ENCODE results near the gene WEE2.
"Not testable (repeated sequence)": the region's sequence is repeated elsewhere in the genome, so short reads cannot be mapped to it uniquely, and the experiment has no call there.

The WEE2 gene

DNA sequence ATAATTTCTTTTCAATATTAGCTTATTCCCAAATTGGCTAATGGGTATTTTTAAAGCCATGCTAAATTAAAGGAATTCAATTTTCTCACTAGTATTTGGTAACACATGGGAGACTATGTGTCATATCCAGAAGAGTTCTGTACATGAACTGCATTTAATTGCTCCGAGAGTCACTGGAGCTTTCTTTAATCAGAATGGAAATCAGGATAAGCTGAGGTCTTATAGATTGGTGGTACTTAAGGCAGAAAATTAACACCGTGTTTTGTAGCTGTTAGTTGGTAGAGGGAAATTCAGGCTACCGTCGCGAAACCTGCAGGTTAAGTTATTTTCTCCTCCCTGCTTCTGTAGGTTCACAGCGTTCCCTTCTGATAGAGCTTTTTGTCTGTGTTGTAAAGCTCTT is at the start of gene WEE2:
WEE2 (plus strand) TSS at position 3 of the 400 bp plus-strand sequence. CDS start 406 bp downstream, outside the sequence.
- DNase-seq, result no peak

DNA sequence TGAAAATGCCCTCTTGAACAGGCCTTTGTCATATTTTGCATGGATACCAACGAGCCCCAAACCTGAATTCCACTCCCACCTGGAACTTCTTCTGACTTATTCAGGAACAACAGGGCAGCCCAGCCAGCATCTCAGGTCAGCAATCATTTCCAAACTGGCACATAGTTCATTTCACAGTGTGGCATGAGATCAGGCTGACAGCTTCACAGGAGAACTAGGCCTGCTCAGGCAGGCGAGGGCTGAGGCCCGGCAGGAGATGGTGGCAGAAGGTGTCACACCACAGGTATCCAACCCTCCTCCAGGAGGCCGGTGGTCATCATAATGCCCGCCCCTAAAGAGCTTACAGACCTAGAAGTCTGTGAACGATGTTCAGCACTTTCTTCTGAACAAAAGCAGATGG is 48.7 kb upstream of the WEE2 start:
- peak in 1 of 14 donors; percentile 88 for DNase-seq

DNA sequence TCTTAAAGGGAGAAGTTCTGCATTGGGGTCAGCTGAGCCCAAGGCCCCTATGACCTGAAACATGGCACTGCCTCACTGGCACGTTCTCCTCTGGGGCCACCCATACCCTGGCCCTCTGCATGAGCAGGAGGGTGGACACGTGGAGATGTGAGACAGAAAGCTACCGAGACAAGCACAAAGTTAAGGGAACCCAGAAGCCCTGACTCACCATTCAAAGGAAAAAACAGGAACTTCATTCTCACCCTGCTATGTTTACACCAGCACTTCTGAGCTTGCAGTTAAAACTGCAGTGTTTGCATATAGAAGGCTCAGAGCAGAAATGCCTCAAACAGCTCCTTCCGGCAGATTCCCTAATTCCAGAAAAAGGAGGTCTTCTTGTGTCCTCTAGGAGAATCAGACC is 47.9 kb upstream of the WEE2 start:
- peak in 7 of 14 donors; percentile 21 to 52 (median 34) for DNase-seq

DNA sequence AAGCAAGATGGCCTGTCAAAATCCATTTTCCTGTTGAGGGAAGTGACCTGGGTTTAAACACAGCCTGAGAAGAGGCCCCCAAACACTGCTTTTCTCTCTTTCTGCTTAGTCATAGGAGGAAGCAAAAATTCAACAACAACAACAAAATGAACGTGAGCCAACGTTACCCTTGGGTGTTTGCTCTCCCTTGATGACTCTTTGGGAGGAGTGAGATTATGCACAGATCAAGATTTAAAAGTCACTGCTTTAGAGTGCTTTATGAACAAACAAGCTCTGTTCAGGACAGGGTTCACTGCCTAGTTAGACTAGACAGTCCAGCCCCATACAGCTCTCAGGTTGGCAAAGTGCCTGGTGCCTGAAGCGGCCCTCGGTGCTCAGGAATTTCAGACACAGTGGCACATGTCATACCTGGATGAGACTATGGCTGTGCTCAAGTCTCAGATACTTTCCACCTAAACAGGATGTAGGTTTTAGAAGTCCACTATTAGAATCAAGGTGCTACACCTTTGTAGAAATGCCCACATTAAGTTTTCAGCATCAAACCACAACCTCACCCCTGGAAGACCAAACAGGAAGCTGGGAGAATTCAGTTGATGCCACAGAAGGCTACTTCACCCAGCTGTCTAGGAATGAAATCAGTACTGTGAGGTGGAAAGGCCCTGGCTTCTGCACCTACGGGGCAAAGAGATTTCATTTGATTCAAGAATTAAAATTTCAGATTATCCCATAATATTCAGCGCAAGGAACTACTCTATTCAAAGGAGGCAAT is 44.9 kb upstream of the WEE2 start:
- DNase-seq, result no peak

DNA sequence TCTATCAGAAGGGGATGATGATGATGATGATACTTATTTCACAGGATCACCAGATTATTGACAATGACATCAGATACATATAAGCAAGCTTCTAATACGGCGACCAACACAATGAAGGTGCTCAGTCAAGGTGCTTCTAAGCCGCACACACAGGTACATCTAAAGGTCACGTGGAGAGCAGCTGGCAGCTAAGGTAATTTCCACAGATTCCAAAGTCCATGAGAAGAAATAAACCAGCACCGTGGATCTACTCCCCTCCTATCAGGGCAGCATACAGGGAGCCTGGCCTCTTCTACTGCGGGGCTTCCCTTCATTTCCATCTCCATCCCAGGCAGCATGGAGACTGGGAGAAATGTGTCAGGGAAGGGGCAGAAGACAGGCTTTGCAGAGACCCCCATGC is 43.7 kb upstream of the WEE2 start:
- no peak for DNase-seq

DNA sequence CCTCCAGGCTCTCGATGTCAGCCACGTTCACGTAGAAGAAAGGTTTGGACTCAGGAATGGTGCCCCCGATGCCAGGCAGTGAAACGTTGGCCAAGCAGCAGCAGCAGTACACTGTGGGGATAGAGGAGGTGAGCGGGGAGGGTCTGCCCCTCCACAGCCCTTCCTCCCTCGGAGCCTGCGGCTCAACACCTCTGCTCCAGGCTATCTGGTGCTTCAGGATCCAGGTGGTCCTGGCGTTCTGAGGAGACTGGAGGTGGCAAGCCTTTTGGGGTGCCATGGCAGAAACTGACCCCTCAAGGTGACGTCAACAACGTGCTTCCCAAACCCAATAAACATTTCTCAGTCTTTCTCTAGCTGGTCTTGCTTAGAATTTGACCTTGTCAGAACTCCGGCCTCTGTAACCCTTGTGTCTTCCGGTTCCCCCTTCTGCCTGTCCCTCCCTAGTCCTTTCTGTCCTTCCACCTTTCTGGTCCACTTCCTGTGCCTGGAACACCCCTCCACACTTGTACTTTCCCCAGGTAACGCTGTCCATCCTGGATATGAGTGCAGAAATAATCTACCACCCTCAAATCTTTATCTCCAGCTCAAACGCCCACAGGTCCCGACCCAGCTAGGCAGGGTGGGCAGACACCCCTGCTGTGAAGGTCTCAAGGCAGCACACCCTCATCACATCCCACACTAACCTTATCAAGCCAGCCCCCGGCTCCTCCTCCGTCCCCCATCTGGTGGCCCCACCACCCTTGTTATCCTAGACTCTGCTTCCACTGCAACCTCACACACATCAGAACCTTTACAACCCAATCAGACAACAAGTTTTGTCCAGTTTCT is 42.7 kb upstream of the WEE2 start:
- DNase-seq, result no peak

DNA sequence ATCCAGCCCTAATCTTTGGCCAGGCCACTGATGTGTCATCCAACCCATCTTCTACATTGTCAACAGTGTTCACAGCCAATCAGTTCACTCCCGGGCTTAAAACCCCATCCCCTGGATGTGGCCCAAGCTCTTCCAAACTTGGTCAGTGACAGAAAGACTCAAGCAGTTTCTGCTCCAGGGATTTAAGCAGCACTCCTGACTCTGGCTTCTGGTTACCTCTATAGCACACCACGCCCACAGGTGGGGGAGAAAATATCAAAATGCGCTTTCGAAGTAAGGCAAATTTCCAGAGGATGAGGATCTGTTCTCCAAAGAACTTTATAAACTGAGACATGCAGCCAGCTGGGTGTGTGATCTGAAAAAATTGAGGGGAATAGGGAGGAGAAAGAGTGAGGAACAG is 42.1 kb upstream of the WEE2 start:
- no peak for DNase-seq

DNA sequence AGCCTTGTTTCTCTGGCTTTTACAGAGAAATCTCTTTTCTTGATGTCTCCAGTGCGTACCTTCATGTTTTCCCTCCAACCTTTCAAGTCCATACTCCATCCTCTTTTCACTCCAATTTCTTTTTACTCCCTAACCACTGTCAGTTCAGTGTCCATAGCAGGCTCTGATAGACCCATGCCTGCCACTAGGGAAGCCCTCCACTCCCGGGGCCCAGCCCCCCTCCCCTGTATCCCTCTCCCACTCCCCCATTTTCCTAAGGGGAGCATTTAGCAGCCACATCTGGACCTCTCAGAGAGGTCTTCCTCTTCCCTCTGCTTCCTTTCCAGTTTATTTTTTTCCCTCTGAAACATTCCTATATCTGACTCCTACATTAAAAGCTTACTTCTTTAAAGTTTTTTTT is 39.3 kb upstream of the WEE2 start:
- DNase-seq, result no peak

DNA sequence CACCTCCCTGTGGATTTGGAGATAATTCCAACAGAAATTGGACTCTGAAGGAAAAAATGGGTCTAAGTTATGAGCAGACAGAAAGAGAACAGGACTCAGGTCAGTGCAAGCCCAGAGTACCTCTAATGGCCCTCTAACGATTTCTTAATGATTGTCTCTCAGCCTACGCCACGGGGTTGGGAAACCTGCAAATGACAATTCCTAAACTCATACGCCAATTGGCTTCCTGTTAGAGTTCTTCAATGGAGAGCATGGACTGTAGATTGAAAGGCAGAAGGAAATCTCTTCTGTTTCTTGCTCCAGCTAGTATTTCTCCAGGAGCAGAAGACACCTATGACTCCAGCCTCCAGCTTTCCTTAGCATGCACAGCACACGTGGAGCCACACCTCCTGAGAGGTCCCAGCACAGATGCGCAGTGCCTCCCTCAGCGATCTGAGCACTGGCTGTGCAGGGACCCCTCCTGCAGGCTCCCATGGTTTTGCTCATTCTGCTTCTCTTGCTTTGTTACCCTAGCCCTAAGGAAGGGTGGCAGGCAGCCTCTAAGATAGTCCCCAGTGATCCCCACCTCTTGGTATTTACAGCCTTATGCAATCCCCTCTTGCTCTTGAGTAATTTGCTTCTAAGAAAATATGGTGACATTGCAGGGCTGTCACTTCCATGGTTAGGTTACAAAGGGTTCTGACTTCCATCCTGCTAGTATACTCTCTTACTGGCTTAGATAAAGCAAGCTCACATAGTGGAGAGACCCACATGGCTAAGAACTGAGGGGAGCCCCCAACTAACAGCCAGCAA is 36.3 kb upstream of the WEE2 start:
- DNase-seq, result no peak

DNA sequence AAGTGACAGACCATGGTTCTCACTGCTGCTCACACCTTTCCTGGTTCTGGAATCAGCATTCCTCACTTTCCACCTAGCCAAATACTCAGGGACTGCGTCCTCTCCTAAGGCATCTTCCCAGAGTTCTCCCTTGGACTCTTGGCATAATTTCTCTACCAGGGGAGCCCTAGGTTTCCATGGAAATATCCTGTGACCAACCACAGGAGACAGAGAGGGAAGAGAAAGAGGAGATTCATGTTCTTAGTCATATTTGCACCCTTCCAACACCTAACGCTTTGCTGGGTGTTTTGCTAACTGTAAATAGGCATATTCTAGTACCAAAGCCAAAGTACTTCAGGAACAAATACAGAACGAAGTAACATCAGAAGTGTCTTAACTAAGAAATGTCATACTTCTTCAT is 34.8 kb upstream of the WEE2 start:
- DNase-seq, result no peak

DNA sequence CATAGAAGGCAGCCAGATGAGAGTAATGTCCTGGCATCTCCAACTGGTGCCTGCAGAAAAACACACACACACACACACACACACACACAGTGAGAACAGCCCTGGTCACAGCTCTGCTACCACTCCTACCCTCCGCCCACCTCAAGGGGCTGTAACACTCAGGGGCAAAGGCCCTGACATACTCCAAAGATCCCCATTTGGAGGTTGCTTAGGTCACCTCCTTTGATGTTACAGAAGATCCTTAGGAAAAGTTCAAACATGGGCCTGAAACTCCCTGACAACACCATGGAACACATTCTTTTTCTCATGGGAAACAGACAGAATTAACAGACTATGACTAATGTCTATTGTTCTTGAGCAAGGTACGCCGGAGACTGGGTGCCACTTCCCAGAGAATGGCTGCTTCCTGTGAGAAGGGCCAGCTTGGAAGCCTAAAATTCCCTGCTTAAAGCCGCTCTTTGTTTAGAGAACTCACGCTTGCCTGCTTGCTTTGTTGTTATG is 33.9 kb upstream of the WEE2 start:
- DNase-seq, result no peak

DNA sequence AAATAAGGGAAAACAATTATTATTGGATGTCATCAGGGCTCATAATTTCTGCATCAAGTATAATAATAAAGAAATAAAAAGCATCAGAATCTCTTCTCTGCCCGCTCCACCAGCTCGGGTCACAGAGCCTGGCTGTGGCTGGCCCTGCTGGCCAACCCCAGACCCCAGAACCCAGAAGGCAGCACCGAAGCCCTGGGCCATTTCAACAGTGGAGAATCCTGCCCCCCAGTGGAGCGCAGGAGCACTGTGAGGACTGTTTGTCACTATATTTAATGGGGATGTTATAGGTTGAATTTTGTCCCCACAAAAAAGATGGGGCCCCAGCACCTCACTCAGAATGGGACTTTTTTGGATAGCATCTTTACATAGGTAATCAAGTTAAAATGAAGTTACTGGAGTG is 33.5 kb upstream of the WEE2 start:
- peak in 3 of 14 donors; percentile 17 to 47 (median 28) for DNase-seq

DNA sequence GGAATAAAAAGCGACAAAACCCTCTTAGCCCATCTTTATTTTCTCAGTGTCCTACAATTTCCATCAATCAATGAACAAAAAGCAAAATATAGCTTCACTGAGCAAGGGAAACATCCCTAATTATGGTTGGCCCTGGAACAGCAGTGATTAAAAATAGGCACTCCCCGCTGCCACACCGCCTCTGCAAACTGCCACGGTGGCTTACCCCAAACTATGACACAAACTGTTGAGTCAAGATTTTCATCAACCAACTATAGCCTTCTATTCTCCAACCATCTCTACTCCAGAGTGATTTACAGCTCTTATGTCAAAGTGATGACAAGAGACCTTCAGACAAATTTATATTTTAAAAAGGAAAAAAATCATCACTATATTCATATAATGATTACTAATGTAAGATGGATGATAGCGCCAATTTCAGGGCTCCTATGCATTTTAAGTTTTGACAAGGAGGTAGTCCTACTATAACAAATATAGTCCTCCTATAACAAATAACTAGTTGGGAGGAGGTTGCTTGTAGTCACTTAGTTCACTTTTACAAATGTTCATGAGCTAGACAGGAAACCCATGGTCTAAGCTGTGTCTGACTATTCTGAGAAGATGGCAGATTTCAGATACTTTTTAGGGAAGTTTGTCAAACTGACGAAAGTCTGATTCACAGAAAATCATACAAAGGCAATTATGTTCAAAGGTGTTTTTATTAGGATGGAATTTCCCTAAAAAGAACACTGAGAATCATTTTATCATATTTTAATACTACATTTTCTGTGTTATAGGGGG is 32.5 kb upstream of the WEE2 start:
- no peak for DNase-seq

DNA sequence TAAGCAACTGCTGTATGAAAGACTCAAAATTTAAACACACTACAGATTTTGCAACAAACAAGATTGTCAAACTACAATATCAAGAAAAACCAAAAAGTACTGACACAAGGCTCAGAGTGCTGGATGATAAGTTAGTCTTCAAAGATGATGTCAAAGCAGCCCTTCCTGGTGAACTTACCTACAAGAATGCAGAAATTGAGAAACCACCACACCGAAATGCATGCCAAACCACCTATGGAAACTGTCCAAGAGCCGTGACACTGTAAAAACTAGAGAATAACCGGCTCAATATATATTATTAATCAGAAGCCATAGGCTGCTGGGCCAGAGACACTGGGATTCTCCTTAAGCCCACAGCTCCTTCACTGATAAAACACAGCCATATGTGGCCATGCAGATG is 31.5 kb upstream of the WEE2 start:
- no peak for DNase-seq

DNA sequence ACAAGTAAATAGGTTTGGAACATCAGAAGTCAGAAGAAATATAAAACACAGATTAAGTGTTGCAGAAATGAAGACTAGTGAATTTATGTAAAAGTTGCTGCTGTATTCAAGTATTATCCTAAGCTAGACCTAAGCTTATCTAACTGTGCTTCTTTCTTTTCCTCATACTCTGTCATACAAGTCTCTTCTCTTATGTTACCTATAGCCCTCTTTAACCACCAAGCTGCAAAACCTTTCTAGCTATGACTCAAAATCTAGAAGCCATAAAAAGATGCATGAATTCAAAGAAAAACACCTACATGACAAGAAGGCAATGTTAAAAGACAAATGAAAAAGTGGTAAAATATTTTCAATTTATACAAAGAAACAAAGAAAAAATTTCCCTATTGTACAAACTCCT is 29.1 kb upstream of the WEE2 start:
- DNase-seq, result no peak

DNA sequence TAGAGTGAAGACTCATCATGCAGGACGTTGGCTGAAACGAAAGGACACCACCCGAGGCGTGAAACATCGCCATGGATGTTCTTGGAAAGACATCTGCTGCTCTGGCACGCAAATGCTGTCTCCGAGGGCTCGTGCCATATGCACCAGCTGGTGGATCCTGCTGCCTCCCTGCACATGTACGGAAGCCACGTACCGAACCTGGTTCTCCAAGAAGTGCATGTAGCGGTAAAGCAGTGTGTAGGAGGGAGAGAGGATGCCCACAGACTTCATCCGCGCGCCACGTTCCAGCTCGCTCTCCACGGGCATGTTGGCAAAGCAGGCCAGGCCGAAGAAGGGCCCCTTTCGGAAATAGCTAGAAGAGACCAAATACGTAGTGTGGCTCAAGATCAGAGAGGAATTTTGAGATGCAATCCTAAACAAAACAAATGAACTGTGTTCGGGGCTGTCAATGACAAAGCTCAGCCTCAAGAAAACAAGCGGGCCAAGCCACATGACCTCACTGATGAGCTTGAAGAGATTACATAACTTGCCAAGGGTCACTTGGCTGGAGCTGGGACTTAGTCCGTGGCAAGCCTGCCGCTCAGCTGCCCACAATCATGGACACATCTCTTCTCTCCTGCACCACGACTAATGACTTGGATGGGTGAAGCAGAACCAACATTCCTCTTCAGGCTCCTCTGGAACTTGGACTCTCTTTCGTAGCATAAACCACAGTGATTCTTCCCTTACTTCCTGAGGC is 22.7 kb upstream of the WEE2 start:
- DNase-seq, result peak in 5 of 14 donors; percentile 16 to 96 (median 56)

DNA sequence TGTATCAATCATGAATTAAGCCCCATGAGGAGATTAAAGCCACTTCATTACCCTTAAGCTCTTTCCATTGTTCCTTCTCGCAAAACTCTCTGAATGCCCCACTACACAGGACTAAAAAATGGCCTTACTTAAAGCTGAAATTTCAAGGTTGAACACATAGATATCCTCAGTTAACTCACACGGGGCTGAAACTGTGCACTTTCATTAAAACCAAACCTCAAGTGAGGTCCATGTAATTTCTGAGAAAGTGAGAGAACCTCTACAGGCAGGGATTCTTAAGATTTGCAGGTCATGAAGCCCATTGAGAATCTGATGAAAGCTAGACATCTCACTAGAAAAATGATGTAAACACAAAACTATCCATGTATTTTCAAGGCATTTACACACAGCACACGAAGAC is 22.1 kb upstream of the WEE2 start:
- no peak for DNase-seq

DNA sequence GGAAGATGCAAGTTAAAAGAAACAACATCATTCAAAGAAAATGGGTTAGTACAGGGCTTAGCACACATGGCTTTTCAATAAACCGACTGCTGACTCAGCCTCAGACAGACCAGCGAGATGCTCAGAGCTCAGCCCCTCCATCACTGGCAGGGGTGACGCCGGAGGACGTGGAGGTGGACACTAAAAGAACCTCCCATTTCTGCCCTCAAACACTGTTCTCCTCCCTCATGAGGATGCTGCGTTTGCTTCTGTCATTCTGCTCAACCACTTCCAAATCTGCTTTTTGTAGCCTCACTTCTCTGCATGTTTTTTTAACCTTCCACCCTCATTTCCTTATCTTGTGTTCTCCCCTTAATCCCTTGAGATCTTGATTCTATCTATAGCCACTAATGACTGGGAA is 21.5 kb upstream of the WEE2 start:
- no peak for DNase-seq

DNA sequence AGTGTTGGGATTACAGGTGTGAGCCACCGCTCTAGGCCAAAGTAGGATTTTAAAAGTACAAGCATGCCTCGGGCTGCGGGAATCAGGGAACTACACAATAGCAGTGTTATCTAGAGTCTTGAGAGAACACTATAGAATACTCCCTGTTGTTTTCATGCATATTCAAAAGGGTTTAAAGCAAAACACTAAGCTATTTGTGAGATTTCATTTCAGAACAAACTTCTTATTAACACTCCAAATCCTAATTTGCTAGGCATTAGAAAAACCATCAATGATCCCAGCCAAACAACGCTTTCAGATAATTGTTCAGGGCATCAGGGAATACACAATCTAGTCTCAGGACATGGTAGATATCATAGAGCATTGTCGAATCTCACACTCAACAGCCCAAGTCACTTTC is 20.1 kb upstream of the WEE2 start:
- no peak for DNase-seq

DNA sequence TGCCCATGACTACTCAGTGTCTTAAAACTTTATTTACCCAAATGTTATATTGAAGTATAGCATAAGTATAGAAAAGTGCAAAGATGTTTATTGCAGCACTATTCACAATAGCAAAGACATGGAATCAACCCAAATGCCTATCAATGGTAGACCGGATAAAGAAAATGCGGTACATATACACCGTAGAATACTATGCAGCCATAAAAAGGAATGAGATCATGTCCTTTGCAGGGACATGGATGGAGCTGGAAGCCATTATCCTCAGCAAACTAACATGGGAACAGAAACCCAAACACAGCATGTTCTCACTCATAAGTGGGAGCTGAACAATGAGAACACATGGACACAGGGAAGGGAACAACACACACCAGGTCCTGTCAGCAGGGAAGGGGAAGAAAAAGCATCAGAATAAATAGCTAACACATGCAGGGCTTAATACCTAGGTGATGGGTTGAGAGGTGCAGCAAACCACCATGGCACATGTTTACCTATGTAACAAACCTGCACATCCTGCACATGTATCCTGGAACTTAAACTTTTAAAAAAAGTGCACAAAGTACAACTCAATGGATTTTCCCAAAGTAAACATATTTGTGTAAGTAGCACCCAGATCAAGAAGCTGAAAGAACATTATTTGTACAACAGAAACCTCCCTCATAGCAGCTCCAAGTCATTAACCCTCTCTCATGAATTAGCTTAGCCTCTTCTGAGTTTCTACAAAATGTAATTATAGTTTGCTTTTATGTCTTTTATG is 18.9 kb upstream of the WEE2 start:
- not testable (repeated sequence) for DNase-seq

DNA sequence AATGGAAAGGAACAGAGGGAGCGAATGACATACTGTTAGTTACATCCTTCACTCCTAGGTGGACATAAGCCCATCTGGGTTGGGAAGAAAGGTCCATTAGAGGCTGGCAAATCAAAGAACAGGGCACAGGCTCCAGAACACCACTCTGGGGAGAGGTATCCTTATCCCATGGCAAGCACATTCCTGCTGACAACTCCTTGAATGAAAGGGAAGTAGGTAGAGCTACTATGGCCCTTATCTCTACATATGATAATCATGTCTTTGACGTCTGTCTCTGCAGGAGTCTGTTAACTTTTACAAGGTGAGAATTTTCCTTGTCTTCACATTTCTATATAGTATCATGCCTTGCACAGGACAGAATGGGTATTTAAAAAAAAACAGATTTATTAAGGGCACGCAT is 16.6 kb upstream of the WEE2 start:
- no peak for DNase-seq
